Gastroesophageal sphincter (tissue), 4 donors: Measurements from ENCODE around the gene IFI6. TPM values are rescaled to one million over a fixed set of nuclear protein-coding genes. Genes with fewer than 3 reads are reported as not detected.
"Not testable (repeated sequence)": the region's sequence is repeated elsewhere in the genome, so short reads cannot be mapped to it uniquely, and the experiment has no call there.

Experiments
- ATAC-seq: fragments of 150-250 bp; one replicate; pipeline ENCODE4 v1.9.1; 2016; ENCODE audit warnings: mild to moderate bottlenecking, moderate library complexity
- H3K27ac ChIP-seq, 4 donors: fragments of 200-600 bp; sonication (generic) in 3 of 4; 1 replicate in 3 of 4; 2 replicates in 1 of 4; pipeline ENCODE4 v1.5.1; 2016 to 2019
- H3K27me3 ChIP-seq: fragments of 200-600 bp; sonication (generic); one replicate; pipeline ENCODE4 v1.5.1; 2019
- H3K36me3 ChIP-seq, 2 donors: fragments of 200-600 bp; sonication (generic); one replicate each; pipeline ENCODE4 v1.5.1; 2019; ENCODE audit warnings: control low read depth in 1 of 2
- H3K4me1 ChIP-seq, 3 donors: fragments of 200-600 bp; sonication (generic); 1 replicate in 2 of 3; 2 replicates in 1 of 3; pipeline ENCODE4 v1.5.1; 2016 to 2019; ENCODE audit warnings: control low read depth in 2 of 3
- H3K4me3 ChIP-seq, 2 donors: fragments of 200-600 bp; sonication (generic); one replicate each; pipeline ENCODE4 v1.5.1; 2019; ENCODE audit warnings: mild to moderate bottlenecking in 1 of 2, moderate library complexity in 1 of 2
- H3K9me3 ChIP-seq, 3 donors: fragments of 200-600 bp; sonication (generic); one replicate each; pipeline ENCODE4 v1.5.1; 2017 to 2019; ENCODE audit warnings: control low read depth in 2 of 3
- EP300 ChIP-seq: sonication (generic); formaldehyde crosslinking; IDR thresholded peaks from one replicate; pipeline ENCODE4 v1.6.1; 2017; ENCODE audit warnings: antibody characterized with exemption, mild to moderate bottlenecking
- POLR2A ChIP-seq, 2 donors: fragments of 450-650 bp; IDR thresholded peaks; one replicate each; pipeline ENCODE4 v1.6.1; 2017; ENCODE audit warnings: antibody characterized with exemption in 2 of 2, mild to moderate bottlenecking in 2 of 2, moderate library complexity in 1 of 2
- POLR2AphosphoS5 ChIP-seq: sonication (generic); formaldehyde crosslinking; IDR thresholded peaks from one replicate; pipeline ENCODE4 v1.6.1; 2017; ENCODE audit warnings: antibody characterized with exemption
- WGBS, 2 donors: methylation state at CpG; one replicate each; pipeline ENCODE4 v1.1.5; 2018; ENCODE audit warnings: low coverage in 1 of 2; 5-methylcytosine and 5-hydroxymethylcytosine counted together
- total RNA-seq, 4 donors: library from RNA; depleted of rRNA; stranded (reverse); fragments of >200 nt; gene quantifications; one replicate each; pipeline ENCODE4 v1.1.0, GENCODE V29; 2016
- TF ChIP-seq, protein P1 (sequence below), 4 experiments: fragments of 200-600 bp in 2 of 4; fragments of 450-650 bp in 2 of 4; sonication (generic) in 1 of 4; IDR thresholded peaks; one replicate each; pipeline ENCODE4 v1.5.1; 2017 to 2019; ENCODE audit warnings: antibody characterized with exemption in 4 of 4, mild to moderate bottlenecking in 2 of 4, moderate library complexity in 2 of 4

Gene IFI6
- total RNA-seq, 4 donors from 2014 or later = 28.5 to 98.5 (median 55.1) TPM

DNA sequence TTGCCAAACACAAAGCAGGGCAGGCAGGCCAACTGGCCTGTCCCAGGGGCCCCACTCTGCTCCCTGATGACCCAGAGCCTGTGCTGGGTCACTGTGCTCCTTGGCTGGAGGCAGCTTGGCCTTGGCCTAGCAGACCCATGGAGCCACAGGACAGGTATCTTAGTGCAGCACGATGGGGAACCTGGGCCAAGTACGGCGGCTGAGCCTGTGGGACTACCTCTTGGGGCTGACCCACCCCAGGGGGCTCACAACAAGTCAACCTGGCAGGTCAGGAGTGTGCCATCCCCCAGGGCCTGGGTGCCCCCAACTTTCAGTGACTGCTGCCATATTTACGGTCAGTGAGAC is 26.9 kb downstream of the IFI6 start:
- Histone ChIP-seq H3K36me3 (no peaks in the 10 kb centered on the region), H3K4me3 (no peak overlapping the region), H3K27me3 (no peaks in the 10 kb centered on the region), H3K4me1 (peaks cover 0 to 25% (median 13%) of the 10 kb centered on the region in 3 donors), H3K27ac (no peak overlapping the region), H3K9me3 (no peaks in the 10 kb centered on the region)
- no peak for ATAC-seq
- TF ChIP-seq EP300 = no peak
- TF ChIP-seq, protein P1, sequence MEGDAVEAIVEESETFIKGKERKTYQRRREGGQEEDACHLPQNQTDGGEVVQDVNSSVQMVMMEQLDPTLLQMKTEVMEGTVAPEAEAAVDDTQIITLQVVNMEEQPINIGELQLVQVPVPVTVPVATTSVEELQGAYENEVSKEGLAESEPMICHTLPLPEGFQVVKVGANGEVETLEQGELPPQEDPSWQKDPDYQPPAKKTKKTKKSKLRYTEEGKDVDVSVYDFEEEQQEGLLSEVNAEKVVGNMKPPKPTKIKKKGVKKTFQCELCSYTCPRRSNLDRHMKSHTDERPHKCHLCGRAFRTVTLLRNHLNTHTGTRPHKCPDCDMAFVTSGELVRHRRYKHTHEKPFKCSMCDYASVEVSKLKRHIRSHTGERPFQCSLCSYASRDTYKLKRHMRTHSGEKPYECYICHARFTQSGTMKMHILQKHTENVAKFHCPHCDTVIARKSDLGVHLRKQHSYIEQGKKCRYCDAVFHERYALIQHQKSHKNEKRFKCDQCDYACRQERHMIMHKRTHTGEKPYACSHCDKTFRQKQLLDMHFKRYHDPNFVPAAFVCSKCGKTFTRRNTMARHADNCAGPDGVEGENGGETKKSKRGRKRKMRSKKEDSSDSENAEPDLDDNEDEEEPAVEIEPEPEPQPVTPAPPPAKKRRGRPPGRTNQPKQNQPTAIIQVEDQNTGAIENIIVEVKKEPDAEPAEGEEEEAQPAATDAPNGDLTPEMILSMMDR (IDR thresholded peaks at IDR 0.05) = no peak
- no peak for TF ChIP-seq POLR2A (IDR thresholded peaks at IDR 0.05)
- TF ChIP-seq POLR2AphosphoS5 = no peak
- WGBS, 2 donors = no CpG with 5 or more reads among the region's 4 CpGs

DNA sequence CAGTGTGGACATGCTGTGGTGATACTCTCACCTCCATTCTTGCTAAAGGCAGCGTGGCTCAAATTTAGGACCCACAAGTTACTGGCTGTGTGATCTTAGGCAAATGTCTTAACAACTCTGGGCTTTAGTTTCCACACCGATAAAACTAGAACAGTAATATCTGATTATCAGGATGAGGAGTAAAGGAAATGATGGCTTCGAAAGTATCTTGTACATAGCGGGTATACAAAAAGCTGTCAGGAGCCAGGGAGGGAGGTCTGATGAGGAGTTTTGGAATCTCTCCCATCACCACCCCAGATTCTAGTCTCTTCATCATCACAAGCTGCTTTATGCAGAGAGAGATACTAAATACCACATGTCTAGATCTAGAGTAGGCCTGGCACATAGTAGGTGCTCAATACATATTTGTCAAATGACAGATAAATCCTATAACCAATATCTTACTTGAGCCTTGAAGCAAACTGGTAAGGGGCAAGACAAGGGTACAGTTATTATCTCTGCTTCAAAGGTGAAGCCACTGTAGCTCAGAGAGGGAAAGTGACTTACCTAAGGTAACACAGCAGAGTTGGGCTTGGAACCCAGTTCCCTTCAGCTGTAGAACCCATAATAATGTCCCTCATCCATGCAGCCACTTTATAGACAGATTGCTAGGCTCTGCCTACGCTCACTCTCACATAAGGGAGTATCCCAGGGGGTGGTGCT is 27.5 kb downstream of the IFI6 start:
- Histone ChIP-seq H3K27ac (no peak overlapping the region), H3K36me3 (no peaks in the 10 kb centered on the region), H3K4me1 (peaks cover 0 to 23% (median 13%) of the 10 kb centered on the region in 3 donors), H3K9me3 (no peaks in the 10 kb centered on the region), H3K4me3 (no peak overlapping the region), H3K27me3 (no peaks in the 10 kb centered on the region)
- WGBS, 2 donors = 88 to 100% methylated on average over 1 to 5 of the region's 5 CpGs
- ATAC-seq = no peak
- TF ChIP-seq POLR2AphosphoS5 (no peak), POLR2A (IDR thresholded peaks at IDR 0.05) (no peak), EP300 (no peak)
- TF ChIP-seq, protein P1 (IDR thresholded peaks at IDR 0.05) = no peak

DNA sequence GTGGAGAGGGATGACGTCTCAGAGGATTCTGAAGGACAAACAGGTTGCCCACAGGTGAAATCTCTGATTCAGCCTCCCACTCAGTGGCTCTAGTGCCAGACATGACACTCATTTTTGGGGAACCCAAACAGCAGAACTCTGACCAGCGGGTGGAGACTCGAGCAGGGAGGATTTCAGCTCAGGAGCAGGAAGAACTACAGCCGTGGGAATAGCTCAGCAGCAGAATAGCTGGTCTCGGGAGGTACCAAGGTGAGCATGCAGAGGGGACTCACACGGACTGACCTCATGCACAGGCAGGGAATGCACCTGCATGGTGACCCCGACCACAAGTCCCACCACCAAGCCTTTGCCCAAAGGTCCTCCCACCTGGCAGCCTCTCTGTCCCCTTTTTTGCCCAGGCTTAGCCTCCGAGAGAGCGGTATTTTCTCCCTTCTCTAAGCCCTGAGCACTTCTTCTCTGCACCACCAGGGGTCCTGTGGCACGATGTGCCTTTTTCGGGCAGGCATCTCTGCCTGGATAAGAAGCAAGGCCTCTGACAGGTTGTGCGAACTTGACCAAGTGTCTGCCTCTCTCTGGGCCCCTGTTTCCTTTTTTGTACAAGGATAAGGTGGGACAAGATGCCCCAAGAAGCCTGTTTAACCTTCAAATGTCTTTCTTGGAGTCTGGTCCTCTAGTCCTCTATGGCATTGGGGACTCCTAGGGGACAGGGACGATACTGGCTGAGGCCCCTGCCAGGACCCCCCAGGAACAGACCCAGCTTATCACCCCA is 28.2 kb downstream of the IFI6 start:
- H3K4me1 ChIP-seq = peaks cover 0 to 16% (median 7%) of the 10 kb centered on the region in 3 donors

DNA sequence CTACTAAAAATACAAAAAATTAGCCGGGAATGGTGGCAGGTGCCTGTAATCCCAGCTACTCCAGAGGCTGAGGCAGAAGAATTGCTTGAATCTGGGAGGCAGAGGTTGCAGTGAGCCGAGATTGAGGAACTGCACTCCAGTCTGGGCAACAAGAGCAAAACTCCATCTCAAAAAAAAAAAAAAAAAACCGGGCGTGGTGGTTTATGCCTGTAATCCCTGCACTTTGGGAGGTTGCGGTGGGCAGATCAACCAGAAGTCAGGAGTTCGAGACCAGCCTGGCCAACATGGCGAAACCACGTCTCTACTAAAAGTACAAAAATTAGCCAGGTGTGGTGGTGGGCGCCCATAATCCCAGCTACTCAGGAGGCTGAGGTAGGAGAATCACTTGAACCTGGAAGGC is 31.5 kb downstream of the IFI6 start:
- H3K4me1 ChIP-seq, H3K36me3 ChIP-seq, H3K4me3 ChIP-seq, H3K27ac ChIP-seq, H3K27me3 ChIP-seq, H3K9me3 ChIP-seq, ATAC-seq: not testable (repeated sequence)
- WGBS, 2 donors = 88 to 90% methylated on average over 4 to 7 of the region's 9 CpGs

More for the DNA sequence above, 28.2 kb downstream of the IFI6 start:
- Histone ChIP-seq H3K27me3 (no peaks in the 10 kb centered on the region), H3K36me3 (no peaks in the 10 kb centered on the region), H3K27ac (no peak overlapping the region), H3K4me3 (no peak overlapping the region), H3K9me3 (no peaks in the 10 kb centered on the region)
- TF ChIP-seq, protein P1 (IDR thresholded peaks at IDR 0.05) = peak in 3 of 4 experiments; percentile 80 to 87 (median 84)
- no peak for TF ChIP-seq POLR2A (IDR thresholded peaks at IDR 0.05)
- ATAC-seq = peak; percentile 79
- WGBS, 2 donors = 13 to 16% methylated on average over 7 to 12 of the region's 13 CpGs

DNA sequence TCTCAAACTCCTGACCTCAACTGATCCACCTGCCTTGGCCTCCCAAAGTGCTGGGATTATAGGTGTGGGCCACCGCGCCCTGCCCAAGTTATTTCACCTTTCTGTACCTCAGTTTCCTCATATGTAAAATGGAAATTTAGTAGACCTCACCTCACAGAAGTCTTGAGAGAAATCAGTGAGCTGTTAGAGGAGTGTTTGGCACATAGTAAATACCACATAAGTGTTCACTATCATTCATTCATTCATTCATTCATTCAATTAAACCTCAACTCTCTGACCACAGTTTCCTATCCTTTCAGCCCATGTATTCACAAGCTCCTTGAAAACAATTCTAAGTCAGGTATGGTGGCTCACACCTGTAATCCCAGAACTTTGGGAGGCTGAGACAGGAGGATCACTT is 33.2 kb downstream of the IFI6 start:
- WGBS, 2 donors = 85 to 100% methylated on average over 2 of the region's 2 CpGs

More for the DNA sequence above, 33.2 kb downstream of the IFI6 start:
- Histone ChIP-seq H3K4me3 (no peak overlapping the region), H3K4me1 (peaks cover 0 to 17% (median 9%) of the 10 kb centered on the region in 3 donors), H3K27me3 (peaks cover 13% of the 10 kb centered on the region), H3K27ac (no peak overlapping the region), H3K9me3 (no peaks in the 10 kb centered on the region), H3K36me3 (no peaks in the 10 kb centered on the region)
- no peak for ATAC-seq
- no peak for TF ChIP-seq EP300
- TF ChIP-seq POLR2AphosphoS5 = no peak
- TF ChIP-seq, protein P1 (IDR thresholded peaks at IDR 0.05) = no peak
- TF ChIP-seq POLR2A (IDR thresholded peaks at IDR 0.05) = no peak
